ENCODE data around the gene SND1.

SND1 gene

DNA sequence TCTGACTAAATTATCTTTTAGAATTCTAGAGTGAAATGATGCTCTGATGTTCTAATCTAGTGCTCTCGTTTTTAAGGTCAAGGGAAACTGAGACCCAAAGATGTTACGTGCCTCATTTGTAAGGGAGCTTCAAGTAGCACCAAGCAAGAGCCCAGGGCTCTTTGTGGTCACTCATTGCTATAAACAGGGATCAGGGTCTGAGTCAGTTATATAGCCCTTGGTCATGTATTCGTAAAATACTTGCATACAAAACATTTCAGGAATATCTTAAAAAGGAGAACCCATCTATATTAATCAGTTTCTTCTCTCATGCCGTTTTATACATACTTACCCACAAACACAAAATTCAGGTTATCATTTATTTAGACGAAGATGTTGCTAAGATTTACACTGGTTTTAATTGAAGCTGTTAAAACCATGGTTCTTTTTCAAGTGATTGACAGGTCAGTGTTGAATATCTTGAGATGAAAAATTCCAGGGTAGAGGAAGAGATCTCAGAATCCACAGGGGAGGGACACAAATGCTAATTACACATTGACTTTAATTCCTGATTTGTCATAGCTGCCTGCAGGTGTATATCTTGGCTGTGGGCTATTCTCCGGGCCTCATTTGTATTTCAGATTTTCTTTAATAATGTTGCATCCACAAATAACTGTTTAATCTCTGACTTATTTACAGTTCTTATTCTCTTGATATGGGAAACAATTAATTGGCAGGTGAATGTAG, 188.4 kb downstream of the SND1 start:
- DNase-seq, result no peak

DNA sequence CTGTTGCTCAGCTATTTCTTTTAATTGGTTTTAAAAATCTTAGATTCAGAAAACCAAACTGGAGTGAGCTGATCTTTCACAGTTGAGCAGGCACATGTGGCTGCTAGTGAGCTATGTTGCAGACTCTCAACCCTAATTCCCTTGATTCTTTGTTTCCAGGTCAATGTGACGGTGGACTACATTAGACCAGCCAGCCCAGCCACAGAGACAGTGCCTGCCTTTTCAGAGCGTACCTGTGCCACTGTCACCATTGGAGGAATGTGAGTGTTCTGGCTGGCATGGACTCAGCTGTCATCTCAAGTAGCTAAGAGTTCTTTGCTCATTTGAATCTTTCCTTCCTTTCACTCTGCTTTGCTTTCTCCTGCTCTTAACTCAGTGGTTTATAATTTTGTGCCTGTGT, 192.2 kb downstream of the SND1 start:
- no peak for DNase-seq

DNA sequence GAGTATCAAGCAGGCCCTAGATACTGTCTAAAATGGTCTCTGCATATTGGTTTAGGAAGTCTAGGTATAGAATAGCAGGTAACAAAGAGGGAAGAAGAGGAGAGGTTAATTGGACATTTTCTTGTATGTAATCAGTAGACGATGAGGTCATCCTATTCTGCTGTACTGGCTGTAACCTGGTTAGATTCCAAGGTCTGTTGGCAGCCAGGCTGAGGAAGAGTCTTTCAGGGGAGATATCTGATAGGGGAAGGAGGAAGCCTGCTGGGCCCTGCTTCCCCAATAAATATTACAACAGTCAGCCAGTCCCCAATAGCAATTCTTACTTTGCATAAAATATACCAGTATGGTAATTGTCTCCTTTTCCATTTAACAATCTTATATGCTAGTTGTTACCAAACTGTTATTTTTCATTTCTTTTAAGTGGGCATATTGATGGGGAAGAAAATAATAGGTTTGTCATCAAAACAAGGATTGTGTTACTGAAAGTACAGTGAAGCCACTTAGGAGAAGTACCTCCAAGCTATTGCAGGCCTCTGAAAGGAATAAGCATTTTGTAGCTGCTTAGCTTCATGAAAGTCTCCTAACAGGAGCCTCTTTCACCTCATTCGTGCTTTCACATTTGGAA, 192.8 kb downstream of the SND1 start:
- peak; percentile 6 for DNase-seq

DNA sequence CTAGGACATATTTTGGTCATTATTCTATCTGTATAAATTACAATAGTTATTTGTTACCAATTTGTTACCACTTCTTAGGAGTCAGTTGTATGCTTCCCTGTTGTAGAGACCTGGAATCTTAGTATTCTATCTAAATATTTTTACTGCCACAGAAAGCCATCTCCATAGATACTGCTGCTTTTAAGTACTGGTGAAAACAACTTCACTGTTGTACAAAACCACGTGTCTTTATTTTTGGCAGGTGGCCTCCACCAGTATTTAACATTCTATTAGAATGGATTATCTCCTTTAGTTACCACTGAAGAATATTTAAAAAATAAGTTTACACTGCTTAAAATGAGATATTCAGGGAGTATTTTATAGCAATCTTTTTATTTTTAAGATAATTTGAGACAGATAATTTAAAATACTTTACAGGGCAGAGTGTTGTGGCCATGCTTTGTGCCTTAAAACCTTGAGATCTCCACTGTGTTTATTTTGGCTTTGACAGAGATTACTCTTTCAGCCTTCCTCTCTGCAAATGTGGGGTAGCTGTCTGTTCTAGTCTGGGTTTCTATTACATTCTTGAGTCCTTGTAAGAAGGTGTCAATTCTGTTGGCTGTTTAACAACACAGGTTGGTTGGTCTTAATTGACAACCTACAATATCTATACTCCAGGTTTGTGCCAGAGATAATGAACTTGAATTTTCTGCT, 193.7 kb downstream of the SND1 start:
- no peak for DNase-seq

DNA sequence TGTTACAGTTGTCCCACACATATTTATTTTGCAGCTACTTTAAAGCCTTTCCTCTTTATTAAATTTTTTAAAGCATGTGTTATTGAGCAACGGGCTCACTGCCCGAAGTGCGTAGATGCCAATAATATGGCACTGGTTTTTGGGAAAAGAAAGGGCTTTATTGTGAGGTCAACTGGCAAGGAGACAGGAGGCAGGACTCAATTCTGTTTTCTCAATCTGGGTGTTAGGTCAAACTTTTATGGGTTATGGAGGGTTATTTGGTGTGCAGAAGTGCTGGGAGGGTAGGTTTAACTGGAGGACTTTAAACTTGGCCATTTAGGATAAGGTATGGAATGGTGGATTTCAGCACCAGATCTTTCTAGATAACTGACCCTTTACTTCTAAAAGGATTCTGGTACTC, 195.6 kb downstream of the SND1 start:
- DNase-seq, result no peak

DNA sequence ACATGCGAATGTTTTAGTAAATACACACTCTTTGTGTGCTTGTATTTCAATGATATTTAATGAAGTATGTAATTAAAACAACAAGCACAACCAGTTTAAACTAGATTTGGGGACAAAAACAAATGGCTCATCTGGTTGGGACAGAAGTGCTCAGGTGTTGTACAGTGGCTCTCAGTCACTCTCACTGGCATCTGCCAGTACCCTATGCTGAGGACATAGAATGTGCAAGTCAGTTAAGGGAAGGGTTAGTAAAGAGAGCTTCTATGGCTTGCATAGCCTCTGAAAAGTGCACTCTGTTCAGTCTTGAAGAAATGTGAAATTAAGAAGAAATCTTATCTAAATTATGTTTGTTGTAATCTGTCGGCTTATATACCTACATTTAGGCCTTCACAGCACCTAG, 196.2 kb downstream of the SND1 start:
- DNase-seq, result no peak

DNA sequence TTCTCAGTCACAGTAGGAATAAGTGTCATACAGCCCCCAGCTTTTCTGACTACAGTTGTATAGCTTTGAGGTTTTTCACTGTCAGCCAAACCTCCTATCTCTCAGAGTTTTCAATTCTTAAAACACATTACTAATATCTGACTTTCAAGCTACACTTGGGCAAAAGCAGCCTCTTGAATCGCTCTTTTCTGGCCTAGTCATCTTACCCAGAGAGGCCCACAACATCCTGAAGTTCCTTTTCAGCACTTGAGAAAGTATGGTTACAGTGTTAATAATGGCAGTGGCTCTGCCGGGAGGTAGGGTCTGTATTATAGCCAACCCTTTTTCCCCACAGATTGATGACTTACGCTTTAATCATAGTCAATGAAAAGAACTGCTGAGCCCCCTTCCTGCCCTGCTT, 198.2 kb downstream of the SND1 start:
- DNase-seq, result no peak

DNA sequence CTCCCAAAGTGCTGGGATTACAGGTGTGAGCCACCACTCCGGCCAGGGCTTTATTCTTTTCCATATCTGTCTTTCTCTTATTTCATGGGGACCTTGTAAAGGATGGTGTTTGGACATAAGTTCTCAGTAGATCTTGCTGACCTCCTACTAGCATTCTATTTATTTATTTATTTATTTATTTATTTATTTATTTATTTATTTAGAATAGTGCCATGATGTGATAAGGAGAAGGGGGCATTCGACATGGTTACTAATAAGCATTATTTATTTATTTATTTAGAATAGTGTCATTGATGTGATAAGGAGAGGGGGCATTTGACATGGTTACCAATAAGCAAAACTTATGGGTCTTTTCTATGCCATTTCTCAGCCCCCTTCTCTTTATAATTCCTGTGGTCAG, 202.4 kb downstream of the SND1 start:
- DNase-seq, result no peak

DNA sequence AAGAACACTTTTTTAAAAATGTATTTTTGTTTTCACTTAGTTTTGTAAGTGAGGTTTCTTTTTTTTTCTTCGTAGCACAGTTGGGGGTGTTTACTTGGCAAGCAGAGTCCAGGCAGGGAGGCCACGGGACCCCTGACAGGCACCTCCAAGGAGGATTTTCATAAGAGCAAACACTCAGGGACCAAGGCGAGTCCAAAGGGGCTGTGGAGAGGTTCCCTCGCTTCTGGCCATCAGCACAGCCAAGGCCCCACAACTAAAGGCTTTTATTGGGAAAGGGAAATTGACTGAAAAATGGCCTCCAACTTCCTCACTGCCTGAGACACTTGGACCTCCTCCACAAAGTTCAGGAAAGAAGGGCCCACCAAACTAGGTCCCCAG, 205.5 kb downstream of the SND1 start:
- no peak for DNase-seq

DNA sequence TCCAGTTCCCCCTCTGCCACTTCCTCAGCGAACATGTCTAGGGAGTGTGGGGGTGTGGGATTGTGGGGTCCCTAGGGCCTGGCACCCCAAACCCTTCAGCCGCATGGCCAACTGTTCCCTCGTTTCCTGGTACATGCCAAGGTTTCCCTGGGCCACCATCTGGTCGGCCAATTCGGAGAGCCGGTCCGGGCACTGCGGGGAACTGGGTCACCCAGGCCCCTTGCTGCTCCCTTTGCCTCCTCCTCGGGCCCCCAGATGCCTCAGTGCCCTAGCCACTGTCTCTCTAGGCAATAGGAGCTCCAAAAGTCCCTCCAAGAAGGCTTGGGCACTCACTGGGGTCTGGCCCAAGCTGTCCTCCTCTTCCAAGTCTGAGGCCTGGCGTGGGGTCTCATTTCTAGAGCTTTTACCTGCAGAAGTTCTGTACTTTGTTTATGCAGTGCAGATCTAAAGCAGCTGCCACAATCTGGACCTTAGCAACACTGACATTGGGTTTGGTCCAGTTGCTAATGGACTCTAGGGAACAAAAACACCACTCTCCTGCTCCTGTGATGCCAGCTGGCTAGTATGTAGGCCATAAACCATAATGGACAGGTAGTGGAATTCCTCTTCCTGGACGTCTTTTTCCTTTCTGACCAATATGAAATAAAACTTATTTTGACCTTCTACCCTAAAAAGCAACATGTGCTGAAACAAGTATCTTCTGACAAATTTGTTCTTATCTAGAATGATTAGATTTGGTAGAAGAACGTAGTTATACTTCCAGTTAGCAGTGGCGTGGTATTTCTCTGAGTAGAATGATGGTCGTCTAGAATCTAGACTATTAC, 206.3 kb downstream of the SND1 start:
- DNase-seq, result no peak

DNA sequence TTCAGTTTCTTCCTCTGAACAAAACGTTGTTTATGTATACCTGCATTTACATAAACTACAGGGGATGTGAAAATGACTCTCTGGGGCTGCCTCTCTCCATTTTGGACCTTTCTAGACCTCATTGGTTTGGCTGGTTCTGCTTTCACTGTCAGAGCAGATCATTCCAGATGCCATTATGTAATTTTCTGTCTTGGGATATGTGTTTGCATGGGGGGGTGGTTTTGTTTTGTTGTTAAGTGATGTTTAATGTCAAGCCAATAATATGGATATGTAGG, 206.9 kb downstream of the SND1 start:
- DNase-seq, result no peak

DNA sequence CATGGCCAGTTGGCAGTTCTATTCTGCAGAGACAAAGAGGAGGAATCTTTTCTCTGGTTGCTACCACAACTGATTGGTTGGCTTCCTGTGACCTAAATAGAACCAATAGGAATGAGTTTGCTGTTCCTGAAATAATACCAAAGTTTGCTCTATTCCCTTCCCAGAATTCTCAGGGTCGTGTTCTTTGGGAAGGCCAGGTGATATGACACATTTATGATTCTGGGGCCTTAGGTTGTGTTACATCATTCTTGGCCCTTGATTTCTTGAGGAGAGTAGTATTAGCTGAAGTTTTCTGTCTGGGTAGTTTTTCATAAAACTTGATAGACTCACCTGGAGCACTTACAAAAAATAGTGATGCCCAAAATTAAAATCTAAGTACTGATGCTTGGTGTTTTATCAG, 207.3 kb downstream of the SND1 start:
- no peak for DNase-seq

DNA sequence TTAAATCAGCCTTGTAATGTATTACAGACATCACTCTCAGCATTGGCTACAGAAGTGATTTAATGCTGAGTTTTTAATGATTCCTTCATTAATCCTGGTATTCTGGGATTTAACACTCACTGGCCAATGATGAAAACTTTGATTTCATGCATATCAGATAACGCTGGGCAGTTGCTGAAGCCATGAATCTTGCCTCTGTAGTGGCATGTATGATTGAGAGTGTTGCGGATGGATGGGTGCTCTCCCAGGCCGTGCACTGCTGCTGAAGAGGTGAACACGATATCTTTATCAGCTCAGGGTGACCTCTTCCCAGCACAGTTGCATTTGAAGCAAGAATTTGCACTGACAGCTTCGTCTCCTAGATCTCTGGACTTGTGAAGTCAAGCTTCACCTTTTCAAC, 210.5 kb downstream of the SND1 start:
- DNase-seq, result no peak

DNA sequence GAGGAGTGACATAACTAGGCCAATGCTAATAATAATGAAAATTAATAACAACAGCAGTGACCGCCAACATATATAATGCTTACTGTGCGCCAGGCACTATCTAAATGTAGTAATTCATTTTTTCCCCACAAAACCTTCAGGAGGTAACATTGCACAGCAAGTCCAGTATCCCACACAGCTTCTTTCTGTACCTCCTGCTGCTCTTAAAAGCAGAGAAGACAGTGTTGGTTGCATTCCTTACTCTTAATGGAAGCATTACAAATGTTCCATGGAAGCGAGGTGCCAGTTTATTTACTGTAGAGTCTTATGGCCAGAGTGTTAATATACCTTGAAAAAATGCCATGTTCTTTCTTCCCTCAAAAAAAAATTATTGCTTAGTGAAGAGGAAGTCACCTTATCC, 211.1 kb downstream of the SND1 start:
- no peak for DNase-seq

DNA sequence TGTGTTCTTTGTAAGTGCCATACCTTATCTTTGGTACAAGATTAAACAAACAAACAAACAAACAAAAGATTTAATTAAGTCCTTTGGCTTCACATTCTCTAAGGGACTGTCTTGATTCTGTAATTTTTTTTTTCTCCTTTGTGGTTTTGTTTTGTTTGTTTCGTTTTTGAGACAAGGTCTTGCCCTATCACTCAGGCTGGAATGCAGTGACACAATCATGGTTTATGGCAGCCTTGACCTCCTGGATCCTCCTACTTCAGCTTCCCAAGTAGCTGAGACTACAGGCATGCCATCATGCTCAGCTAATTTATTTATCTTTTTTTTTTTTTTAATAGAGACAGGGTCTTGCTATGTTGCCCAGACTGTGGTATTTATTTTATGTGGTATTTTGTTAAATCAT, 213.5 kb downstream of the SND1 start:
- no peak for DNase-seq

DNA sequence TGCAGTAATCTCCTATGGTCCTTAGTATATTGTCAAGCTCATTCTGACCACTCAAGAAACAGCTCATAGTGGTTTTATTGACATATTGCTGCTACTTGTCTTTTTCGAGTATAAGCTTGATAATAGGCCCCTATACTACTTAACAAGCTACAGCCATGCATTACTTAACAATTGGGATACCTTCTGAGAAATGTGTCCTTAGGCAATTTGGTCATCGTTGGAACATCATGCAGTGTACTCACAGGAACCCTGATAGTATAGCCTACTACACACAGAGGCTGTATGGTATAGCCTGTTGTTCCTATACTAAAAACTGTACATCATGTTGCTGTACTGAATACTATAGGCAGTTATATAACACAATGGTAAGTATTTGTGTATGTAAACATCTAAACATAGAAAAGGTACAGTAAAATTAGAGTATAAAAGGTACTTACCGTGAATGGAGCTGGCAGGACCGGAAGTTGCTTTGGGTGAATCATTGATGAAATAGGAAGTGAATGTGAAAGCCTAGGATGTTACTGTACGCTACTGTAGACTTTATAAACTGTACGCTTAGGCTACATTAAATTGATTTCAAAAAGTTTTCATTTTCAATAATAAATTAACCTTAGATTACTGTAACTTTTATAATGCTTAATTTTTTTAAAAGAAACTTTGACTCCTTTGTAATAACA, 218.4 kb downstream of the SND1 start:
- no peak for DNase-seq

DNA sequence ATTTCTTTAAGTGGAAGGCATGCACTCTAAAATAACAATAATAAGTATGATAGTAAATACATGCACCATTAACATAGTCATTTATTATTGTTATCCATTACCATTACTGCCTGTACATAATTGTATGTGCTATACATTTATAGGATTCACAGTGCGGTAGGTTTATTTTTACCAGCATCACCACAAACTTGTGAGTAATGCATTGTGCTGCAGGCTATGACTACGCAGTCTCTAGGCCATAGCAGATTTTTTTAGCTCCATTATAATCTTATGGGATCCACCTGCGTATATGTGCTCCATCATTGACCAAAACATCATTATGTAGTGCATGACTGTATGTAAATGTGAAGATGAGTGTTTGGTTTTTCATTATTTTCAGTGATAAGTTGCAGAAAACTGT, 219.2 kb downstream of the SND1 start:
- no peak for DNase-seq

DNA sequence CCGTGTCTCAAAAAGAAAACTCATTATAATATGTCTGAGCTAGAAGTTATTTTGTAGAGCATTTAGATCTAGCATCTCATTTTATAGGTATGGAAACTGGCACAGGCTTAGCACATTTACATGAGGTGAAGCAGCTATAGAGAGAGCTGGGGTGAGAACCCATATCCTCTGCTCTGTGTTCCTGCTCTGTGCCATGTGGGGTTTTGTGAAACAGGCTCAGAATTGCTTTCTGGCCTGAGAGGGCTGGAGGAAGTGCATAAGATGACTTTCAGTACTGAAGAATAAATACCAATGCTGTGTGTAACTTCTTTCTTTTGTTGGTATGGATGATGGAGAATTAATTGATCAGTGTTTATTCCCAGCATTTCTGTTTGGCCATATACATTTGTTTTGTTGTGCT, 220.1 kb downstream of the SND1 start:
- no peak for DNase-seq

DNA sequence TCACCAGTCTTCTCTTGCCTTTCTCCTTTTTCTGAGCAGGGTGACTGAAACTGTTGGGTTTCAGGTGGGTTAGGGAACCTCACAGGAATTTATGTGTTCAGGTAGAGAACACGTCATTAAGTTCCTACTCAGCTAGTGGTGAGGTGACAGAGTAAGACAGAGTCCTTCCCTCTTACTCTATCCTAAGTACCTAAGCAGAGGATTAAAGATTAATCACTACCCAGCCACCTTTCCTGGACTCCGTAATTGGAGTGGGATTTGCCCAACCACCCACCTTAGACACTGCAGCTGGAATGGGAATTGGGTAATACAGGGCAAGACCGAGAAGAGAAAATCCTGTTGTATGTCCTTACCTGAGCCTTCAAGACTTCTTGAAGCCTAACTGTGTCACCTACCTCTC, 221.2 kb downstream of the SND1 start:
- DNase-seq, result no peak

DNA sequence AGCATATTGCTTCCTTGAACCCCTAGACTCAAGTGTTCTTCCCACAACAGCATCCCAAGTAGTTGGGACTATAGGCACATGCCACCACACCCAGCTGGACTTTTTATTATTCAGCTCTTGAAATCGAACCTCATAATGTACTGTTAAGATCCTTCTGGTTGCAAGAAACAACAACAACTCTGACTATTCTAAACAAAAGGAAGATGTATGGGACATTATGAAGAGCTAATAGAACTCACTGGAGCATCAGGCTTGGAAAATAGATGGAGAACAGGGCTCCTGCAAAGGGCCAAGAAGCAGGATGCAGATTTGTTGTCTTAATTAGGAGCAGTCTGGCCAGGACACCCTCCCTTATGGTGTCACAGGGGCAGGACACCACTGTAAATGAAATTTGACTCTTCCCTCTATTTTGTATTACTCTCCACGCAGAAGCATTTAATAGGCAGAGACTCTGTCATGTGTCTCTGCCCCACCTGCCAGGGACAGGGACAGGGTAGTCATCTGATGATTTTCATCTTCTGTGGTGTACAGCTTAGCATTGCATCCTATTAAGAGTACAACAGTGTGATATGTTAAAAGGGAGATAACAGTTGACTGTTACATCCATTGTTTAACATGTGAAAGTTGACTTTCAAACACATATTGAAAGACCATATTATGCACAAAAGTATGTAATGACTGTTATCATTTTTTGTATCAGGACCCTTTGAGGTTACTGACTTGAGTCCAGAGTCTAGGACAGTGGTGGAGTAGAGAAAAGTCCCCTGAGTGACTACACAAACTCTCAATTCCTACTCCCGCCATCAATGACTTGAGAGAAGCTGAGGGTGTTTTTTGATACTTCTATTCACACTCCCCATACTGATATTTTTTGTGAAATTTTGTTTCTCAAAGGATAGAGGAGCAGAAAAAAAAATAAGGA, 222.0 kb downstream of the SND1 start:
- no peak for DNase-seq

DNA sequence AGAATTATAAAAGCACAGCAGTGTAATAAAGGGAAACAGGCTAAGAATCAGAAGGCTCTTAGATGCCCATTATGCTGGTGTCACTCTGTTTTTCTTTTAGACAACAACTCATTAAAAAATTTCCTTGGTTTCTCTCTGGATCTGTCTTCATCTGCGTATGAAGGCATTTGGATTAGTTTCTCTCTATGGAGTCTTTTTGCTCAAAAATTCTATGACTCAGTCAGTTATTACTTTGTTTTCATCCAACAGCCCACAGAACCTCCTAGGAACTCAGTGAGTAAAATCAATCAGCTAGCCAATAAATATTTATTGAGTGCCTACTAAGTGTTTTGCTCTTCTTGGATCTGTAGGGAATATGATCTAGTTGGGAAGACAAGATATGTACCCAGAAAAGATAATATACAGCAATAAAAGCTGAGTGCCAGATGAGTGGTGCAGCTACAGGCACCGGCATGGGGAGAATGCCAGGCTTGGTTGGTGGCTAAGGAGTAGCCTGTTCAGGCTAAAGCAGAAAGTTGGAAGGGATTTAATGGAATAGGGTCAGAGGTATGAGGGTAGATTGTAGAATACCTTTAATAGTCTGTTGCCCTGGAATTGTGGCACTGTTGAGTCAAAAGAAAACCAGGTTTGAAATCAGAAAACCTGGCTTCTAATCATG, 223.1 kb downstream of the SND1 start:
- DNase-seq, result no peak

DNA sequence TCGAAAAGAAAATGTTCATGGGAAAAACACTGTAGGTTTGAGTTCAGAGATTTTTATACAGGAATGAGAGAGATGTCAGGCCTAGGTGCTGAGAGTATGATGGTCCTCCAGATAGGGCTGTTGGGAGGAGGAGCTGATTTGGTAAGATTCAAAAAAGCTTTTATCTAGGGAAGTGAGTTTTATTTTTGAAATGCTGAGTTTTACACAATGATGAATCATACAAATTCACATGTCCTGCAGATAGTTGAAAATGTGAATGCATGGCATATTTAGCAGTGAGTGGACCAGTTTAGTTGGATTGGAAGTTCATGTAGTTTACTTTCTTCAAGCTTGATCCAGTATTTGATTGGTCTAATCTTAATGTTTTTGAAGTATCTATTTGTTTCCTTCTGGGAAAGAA, 224.4 kb downstream of the SND1 start:
- no peak for DNase-seq

Measured in NCI-H1105 (cell line).